Neural crest cell (in vitro differentiated cells): ENCODE measurements around the gene ELOVL1. TPM values are rescaled to one million over a fixed set of nuclear protein-coding genes. Genes with fewer than 3 reads are reported as not detected.

Experiments used
- DNase-seq: peaks from one replicate; pipeline ENCODE4 v3.0.0; 2021; ENCODE audit warnings: low read depth, mixed read lengths, low spot score
- H3K27ac Mint-ChIP-seq: one replicate; pipeline ENCODE4 v1.8.0; 2021; ENCODE audit warnings: mild to moderate bottlenecking, mixed read lengths; ENCODE audit not compliant: unreplicated experiment
- H3K27me3 Mint-ChIP-seq: 2 replicates; pipeline ENCODE4 v1.8.0; 2021; ENCODE audit warnings: low read depth, mild to moderate bottlenecking, mixed read lengths
- H3K36me3 Mint-ChIP-seq: 2 replicates; pipeline ENCODE4 v1.8.0; 2021; ENCODE audit warnings: low read depth, mild to moderate bottlenecking, mixed read lengths
- H3K4me1 Mint-ChIP-seq: 2 replicates; pipeline ENCODE4 v1.8.0; 2021; ENCODE audit warnings: mixed read lengths
- H3K4me3 Mint-ChIP-seq: one replicate; pipeline ENCODE4 v1.8.0; 2021; ENCODE audit warnings: mild to moderate bottlenecking, mixed read lengths
- H3K9me3 Mint-ChIP-seq: 2 replicates; pipeline ENCODE4 v1.8.0; 2021; ENCODE audit warnings: mixed read lengths
- total RNA-seq: library from RNA; stranded (reverse); gene quantifications from 2 replicates; pipeline ENCODE4 v1.2.1, GENCODE V29; 2021
- TF ChIP-seq, protein P1 (sequence below): fragments of 200-600 bp; sonication (generic); conservative IDR thresholded peaks from 2 replicates; pipeline ENCODE4 v1.5.0; 2021; ENCODE audit warnings: antibody characterized with exemption, mild to moderate bottlenecking

Gene ELOVL1
- total RNA-seq, 1 donor from 2014 or later = 30.8 TPM

DNA sequence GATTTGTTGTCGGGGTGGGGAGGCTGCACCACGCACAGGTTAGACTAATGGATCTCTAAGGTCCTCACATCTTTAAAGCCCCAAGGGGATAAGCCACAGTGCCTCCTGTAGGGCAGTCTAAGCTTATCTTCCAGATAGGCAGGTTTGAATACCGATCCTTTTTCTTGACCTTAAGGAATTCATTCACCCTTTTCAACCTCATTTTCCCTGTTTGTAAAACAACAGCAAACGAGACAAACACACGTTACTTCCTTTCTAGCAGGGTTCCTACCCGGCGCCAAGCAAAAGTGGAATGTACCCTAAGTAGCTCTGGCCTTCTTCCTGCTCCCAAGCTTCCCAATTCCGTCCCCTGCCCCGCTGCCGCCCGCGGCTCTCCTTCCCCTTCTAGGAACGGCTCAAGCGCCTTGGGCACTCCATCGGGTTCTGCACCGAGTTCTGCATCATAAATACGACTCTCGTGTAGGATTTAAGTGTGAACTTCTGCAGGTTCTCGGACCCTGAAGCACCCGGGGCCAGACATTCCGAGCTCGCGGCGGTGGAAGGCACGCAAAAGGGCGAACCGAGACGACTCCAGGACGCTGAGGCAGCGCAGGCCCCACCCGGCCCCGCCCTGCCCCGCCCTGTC lies 9.6 kb downstream of the ELOVL1 start:
- no peak for DNase-seq
- peaks cover 23% of the 10 kb centered on the region for H3K36me3 Mint-ChIP-seq
- H3K27ac Mint-ChIP-seq = peak overlapping the region; percentile 93
- peaks cover 53% of the 10 kb centered on the region for H3K4me1 Mint-ChIP-seq
- peak overlapping the region; percentile 98 for H3K4me3 Mint-ChIP-seq
- H3K27me3 Mint-ChIP-seq = no peaks in the 10 kb centered on the region
- H3K9me3 Mint-ChIP-seq = peaks cover 3% of the 10 kb centered on the region
- TF ChIP-seq, protein P1, sequence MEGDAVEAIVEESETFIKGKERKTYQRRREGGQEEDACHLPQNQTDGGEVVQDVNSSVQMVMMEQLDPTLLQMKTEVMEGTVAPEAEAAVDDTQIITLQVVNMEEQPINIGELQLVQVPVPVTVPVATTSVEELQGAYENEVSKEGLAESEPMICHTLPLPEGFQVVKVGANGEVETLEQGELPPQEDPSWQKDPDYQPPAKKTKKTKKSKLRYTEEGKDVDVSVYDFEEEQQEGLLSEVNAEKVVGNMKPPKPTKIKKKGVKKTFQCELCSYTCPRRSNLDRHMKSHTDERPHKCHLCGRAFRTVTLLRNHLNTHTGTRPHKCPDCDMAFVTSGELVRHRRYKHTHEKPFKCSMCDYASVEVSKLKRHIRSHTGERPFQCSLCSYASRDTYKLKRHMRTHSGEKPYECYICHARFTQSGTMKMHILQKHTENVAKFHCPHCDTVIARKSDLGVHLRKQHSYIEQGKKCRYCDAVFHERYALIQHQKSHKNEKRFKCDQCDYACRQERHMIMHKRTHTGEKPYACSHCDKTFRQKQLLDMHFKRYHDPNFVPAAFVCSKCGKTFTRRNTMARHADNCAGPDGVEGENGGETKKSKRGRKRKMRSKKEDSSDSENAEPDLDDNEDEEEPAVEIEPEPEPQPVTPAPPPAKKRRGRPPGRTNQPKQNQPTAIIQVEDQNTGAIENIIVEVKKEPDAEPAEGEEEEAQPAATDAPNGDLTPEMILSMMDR = peak; percentile 62

DNA sequence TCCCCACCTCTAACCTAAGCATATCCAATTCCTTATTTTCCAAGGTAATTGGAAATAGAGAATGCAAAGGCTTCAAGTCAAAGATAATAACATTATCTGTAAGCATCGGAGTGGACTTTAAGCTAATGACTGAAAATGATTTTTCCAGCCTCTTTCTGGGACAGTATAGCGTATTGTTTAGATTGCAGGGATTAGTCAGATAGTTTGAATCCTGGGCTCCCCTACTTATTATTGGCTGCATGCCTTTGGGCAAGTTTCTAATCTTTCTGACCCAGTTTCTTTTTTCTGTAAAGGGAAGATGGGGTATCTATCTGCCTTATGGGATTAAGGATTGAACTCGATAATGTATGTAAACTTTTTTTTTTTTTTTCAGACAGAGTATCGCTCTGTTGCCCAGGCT lies 10.6 kb downstream of the ELOVL1 start:
- DNase-seq = no peak
- H3K4me3 Mint-ChIP-seq = peak overlapping the region; percentile 74
- peaks cover 3% of the 10 kb centered on the region for H3K9me3 Mint-ChIP-seq
- TF ChIP-seq, protein P1 = no peak
- no peaks in the 10 kb centered on the region for H3K27me3 Mint-ChIP-seq
- H3K27ac Mint-ChIP-seq = no peak overlapping the region
- peaks cover 45% of the 10 kb centered on the region for H3K4me1 Mint-ChIP-seq
- peaks cover 23% of the 10 kb centered on the region for H3K36me3 Mint-ChIP-seq

DNA sequence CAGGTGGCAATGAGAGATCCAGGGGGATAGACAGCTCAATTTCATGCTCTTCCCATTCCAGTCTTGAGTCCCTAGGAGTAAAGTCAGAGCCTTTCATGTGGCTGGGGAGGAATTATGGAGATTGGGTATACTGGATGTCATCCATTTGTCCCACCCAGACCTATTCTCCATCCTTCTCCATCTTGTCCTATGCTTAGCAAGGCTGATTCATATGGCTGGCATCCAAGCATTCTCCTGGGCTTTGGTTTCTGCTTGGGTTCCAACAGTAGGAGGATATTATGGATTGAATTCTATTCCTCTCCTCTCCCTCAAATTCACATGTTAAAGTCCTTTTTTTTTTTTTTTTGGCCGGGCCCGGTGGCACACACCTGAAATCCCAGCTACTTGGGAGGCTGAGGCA lies 12.9 kb downstream of the ELOVL1 start:
- TF ChIP-seq, protein P1 = no peak
- Mint-ChIP-seq H3K27me3 (no peaks in the 10 kb centered on the region), H3K4me1 (peaks cover 25% of the 10 kb centered on the region), H3K27ac (no peak overlapping the region), H3K36me3 (peaks cover 9% of the 10 kb centered on the region), H3K4me3 (peak overlapping the region; percentile 23), H3K9me3 (peaks cover 3% of the 10 kb centered on the region)
- no peak for DNase-seq

DNA sequence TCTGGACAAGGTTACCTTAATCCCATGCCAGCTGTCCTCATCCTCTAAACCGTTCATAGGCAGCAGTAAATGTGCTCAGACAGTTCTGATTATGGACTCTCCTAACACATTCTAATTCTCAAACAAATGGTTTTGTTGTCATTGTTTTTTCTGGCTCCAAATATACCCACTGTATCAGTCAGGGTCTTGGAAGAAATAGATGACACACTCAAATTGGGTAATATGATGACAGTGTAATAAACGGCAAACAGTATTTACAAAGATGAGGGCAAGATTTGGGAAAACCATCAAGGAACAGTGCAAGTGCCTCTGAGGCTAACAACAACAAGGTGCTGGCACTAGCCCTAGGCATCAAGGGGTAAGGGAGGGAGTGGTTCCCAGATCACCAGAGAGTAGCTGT lies 13.3 kb downstream of the ELOVL1 start:
- TF ChIP-seq, protein P1 = no peak
- H3K4me1 Mint-ChIP-seq = peaks cover 25% of the 10 kb centered on the region
- no peak overlapping the region for H3K27ac Mint-ChIP-seq
- peaks cover 4% of the 10 kb centered on the region for H3K36me3 Mint-ChIP-seq
- no peaks in the 10 kb centered on the region for H3K27me3 Mint-ChIP-seq
- DNase-seq = no peak
- H3K4me3 Mint-ChIP-seq = peak overlapping the region; percentile 23
- H3K9me3 Mint-ChIP-seq = peaks cover 3% of the 10 kb centered on the region

DNA sequence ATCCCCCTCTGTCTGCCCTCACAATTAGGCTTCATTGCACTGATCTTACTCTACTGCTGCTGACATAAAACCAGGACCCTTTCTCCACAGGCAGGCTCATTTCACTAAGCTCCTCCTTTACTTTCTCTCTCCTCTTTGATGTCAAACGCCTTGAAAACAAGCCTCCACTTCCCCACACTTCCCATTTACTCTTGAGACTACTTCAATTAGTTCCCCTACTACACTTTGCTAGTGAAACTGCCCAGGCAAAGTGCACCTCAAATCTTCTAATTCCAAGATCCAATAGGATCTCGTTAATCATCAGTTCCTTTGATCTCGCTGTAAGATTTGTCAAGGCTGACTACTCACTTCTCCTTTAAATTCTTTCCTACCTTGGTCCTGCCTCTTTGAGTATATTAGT lies 14.9 kb downstream of the ELOVL1 start:
- TF ChIP-seq, protein P1 = no peak
- peaks cover 3% of the 10 kb centered on the region for H3K36me3 Mint-ChIP-seq
- H3K27ac Mint-ChIP-seq = no peak overlapping the region
- peak overlapping the region; percentile 16 for H3K4me3 Mint-ChIP-seq
- H3K9me3 Mint-ChIP-seq = peaks cover 3% of the 10 kb centered on the region
- H3K27me3 Mint-ChIP-seq = peaks cover 10% of the 10 kb centered on the region
- DNase-seq = no peak
- peaks cover 21% of the 10 kb centered on the region for H3K4me1 Mint-ChIP-seq
